Muscle layer of colon (tissue), 2 donors: Measurements from ENCODE around the gene SPDYE6.
"Not testable (repeated sequence)": the region's sequence is repeated elsewhere in the genome, so short reads cannot be mapped to it uniquely, and the experiment has no call there.

ENCODE experiments used
- H3K27ac ChIP-seq: one replicate; pipeline ENCODE4 v1.7.0; 2013; ENCODE audit warnings: low read depth, mild to moderate bottlenecking, low read length, moderate library complexity
- H3K27me3 ChIP-seq, 2 donors: one replicate each; pipeline ENCODE4 v1.7.0; 2013; ENCODE audit warnings: low read length in 2 of 2, mild to moderate bottlenecking in 2 of 2; ENCODE audit not compliant: insufficient read depth in 2 of 2, control insufficient read depth in 1 of 2
- H3K36me3 ChIP-seq: one replicate; pipeline ENCODE4 v1.7.0; 2013; ENCODE audit warnings: mild to moderate bottlenecking, low read length; ENCODE audit not compliant: insufficient read depth
- H3K4me1 ChIP-seq: one replicate; pipeline ENCODE4 v1.7.0; 2013; ENCODE audit warnings: mild to moderate bottlenecking, low read length; ENCODE audit not compliant: insufficient read depth
- H3K4me3 ChIP-seq, 2 donors: one replicate each; pipeline ENCODE4 v1.7.0; 2013; ENCODE audit warnings: low read length in 2 of 2, low read depth in 1 of 2, mild to moderate bottlenecking in 1 of 2, moderate library complexity in 1 of 2
- H3K9ac ChIP-seq: one replicate; pipeline ENCODE4 v1.7.0; 2013; ENCODE audit warnings: low read length
- H3K9me3 ChIP-seq: one replicate; pipeline ENCODE4 v1.7.0; 2013; ENCODE audit warnings: mild to moderate bottlenecking, low read length
- donor health status: abdominal sarcoma.
- donor health status: Adenocarcinoma of cecum.

SPDYE6 gene

DNA sequence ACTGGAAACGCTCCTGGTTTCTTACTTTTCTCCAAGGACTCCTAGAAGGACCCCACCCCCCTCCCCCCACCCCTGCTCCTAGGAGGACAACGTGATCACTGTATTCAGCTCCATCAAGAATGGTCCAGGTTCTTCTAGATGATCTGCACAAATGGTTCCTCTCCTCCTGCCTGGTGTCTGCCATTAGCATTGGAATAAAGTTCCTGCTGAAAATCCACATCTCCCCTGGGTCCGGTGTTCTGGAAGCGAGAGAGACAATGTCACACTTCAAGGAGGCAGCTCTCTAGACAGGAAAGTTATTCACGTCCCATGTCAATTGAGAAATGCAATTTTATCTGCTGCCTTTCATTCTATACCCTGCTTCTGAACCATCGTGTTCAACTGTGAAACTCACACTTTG lies 9.3 kb downstream of the SPDYE6 start:
- not testable (repeated sequence) for H3K36me3 ChIP-seq, H3K4me3 ChIP-seq, H3K9me3 ChIP-seq, H3K27me3 ChIP-seq, H3K9ac ChIP-seq, H3K27ac ChIP-seq, H3K4me1 ChIP-seq

DNA sequence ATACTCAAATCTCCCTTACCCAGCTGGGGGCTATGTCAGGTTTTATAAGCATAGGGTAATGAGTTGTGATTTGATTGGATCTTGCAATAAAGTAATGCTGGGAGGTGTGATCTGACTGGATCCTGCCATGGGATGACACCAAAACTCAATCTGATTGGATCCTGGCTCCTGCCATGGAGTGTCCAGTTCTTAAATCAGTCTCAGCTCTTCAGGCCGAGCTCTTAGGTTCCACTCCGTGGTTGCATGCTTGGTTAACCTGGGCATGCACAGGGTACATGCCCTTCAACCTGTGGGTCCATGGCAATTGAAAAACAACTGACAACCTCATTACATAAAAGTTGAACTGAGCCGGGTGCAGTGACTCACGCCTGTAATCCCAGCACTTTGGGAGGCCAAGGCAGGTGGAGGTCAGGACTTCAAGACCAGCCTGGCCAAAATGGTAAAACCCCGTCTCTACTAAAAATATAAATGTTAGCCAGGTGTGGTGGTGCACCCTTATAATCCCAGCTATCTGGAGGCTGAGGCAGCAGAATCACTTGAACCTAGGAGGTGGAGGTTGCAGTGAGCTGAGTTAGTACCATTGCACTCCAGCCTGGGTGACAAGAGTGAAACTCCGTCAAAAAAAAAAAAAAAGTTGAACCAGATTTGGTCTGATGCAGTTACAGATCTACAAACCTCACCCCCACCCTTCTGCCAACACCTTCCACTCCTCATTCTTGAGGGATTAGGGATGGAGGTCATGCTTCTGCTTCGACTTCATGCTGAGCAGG lies 15.5 kb downstream of the SPDYE6 start:
- not testable (repeated sequence) for H3K9ac ChIP-seq, H3K27me3 ChIP-seq, H3K4me3 ChIP-seq, H3K9me3 ChIP-seq, H3K27ac ChIP-seq, H3K36me3 ChIP-seq, H3K4me1 ChIP-seq

DNA sequence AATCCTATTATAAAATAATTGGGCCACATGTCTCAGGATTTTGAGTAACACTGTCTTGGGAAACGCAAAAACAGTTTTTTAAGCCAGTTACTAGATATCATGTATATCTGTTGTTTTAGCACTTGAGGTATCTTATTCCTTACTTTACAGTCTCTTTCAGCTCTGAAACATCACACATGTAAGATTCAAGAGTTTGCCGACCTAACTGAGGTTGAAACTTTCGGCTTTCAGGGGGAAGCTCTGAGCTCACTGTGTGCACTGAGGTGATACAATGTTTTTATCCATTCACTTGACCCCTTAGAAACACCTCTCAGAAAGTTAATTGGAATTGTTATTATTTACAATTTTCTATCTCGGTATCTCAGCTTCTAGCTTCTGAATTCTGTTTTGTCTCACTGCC lies 18.8 kb downstream of the SPDYE6 start:
- H3K4me1 ChIP-seq, H3K9ac ChIP-seq, H3K36me3 ChIP-seq, H3K27ac ChIP-seq, H3K27me3 ChIP-seq, H3K4me3 ChIP-seq, H3K9me3 ChIP-seq: not testable (repeated sequence)

DNA sequence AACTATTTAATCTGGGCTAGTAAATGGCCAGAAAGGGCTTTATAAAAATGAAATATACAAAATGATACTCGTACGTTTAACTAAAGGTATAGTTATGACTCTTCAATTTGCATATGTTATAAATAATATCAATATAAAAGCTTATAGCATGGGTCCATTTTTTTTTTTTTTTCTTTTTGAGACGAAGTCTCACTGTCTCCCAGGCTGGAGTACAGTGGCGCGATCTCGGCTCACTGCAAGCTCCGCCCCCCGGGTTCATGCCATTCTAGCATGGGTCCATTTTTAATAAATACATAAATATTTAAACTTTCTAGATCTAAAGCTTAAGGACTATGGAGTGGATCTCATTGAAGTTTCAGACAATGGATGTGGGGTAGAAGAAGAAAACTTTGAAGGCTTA lies 19.2 kb downstream of the SPDYE6 start:
- H3K36me3 ChIP-seq, H3K27me3 ChIP-seq, H3K9ac ChIP-seq, H3K9me3 ChIP-seq, H3K4me3 ChIP-seq, H3K4me1 ChIP-seq, H3K27ac ChIP-seq: not testable (repeated sequence)

DNA sequence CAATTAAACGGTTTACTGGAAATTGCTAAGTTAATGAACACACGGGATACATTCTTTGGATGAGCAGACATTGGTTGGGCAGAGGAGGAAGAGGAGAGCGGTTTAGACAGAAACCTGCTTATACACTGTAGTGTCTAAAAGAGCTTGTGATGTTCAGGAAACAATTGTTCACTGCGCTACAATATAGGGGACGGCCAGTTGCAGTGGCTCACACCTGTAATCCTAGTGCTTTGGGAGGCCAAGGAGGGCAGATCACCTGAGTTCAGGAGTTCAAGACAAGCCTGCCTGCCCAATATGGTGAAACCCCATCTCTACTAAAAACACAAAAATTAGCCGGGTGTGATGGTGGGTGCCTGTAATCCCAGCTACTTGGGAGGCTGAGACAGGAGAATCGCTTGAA lies 20.7 kb downstream of the SPDYE6 start:
- not testable (repeated sequence) for H3K9me3 ChIP-seq, H3K27ac ChIP-seq, H3K9ac ChIP-seq, H3K4me3 ChIP-seq, H3K36me3 ChIP-seq, H3K27me3 ChIP-seq, H3K4me1 ChIP-seq

DNA sequence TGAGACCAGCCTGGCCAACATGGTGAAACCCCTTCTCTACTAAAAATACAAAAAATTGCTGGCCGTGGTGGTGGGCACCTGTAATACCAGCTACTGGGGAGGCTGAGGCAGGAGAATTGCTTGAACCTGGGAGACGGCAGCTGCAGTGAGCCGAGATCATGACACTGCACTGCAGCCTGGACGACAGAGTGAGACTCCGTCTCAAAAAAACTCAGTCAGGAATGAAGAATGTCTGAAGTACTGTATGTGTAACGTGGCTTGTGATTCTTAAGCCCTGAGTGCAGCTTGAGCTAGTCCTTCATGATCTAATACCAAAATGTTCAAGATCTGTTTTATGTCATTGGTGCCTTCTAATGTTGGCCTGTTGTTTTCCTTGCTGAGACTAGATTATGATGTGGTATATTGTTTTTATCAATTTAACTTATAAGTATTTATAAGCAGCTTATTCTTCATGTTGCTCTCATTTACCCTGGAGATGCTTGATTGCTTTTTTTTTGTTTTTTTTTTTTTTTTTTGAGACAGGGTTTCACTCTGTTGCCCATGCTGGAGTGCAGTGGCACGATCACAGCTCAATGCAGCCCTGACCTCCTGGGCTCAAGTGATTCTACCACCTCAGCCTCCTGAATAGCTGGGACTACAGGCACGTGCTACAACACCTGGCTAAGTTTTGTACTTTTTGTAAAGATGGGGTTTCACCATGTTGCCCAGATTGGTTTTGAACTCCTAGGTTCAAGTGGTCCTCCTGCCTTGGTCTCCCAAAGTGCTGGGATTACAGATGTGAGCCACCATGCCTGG lies 25.4 kb downstream of the SPDYE6 start:
- H3K9ac ChIP-seq, H3K4me3 ChIP-seq, H3K4me1 ChIP-seq, H3K36me3 ChIP-seq, H3K9me3 ChIP-seq, H3K27me3 ChIP-seq, H3K27ac ChIP-seq: not testable (repeated sequence)

DNA sequence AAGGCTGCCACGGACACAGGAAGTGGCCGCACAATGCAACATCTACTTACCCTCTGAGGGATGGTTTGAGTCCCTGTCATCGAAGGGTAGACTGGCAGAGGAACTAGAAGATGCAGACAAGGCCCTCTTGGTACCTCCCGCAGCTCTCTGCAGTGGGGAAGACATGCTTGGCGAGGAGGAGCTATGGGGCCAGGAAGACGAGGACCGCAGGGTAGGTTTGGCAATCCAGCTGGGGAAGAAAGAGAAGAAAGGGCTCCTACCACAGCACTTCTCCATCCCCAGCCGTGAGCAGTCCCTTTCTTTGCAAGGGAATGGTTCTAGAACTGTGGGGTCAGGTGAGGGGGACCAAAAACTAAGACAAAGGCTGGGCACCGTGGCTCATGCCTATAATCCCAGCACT lies 26.9 kb downstream of the SPDYE6 start:
- not testable (repeated sequence) for H3K27me3 ChIP-seq, H3K27ac ChIP-seq, H3K4me1 ChIP-seq, H3K4me3 ChIP-seq, H3K9me3 ChIP-seq, H3K9ac ChIP-seq, H3K36me3 ChIP-seq

DNA sequence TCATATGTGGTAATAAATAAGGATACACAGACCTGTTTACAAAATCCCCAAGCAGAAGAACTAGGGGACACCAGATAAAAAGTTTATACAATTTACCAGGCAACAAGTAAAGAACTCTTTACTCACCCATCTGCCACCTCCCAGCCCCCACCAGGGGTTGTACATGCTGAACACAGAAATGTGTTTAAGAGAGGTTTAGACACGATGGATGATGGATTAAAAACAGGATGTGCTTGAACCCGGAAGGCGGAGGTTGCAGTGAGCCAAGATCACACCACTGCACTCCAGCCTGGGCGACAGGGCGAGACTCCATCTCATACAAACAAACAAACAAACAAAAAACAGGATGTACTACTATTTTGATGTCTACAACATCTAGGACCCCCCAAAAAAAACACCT lies 27.4 kb downstream of the SPDYE6 start:
- H3K27ac ChIP-seq, H3K4me3 ChIP-seq, H3K9ac ChIP-seq, H3K27me3 ChIP-seq, H3K4me1 ChIP-seq, H3K36me3 ChIP-seq, H3K9me3 ChIP-seq: not testable (repeated sequence)

DNA sequence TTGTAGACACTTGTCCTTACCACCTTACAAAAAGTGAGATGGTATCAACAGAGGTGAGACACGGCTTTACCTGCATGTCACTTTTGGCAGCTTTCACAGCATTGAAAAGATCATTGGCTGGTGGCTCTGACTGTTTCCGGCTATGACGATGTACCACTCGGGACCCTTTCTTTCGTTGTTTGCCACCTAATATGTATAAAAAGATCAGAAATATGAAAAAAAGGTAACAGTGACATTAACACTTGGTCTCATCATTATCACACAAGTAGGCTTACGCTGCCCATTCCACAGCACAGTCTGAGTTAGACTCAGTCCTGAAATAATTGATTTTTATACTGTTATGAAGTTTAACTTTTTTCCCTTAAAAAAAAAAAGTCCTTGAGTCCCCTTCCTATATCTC lies 29.1 kb downstream of the SPDYE6 start:
- H3K9me3 ChIP-seq, H3K27ac ChIP-seq, H3K27me3 ChIP-seq, H3K4me1 ChIP-seq, H3K36me3 ChIP-seq, H3K4me3 ChIP-seq, H3K9ac ChIP-seq: not testable (repeated sequence)

DNA sequence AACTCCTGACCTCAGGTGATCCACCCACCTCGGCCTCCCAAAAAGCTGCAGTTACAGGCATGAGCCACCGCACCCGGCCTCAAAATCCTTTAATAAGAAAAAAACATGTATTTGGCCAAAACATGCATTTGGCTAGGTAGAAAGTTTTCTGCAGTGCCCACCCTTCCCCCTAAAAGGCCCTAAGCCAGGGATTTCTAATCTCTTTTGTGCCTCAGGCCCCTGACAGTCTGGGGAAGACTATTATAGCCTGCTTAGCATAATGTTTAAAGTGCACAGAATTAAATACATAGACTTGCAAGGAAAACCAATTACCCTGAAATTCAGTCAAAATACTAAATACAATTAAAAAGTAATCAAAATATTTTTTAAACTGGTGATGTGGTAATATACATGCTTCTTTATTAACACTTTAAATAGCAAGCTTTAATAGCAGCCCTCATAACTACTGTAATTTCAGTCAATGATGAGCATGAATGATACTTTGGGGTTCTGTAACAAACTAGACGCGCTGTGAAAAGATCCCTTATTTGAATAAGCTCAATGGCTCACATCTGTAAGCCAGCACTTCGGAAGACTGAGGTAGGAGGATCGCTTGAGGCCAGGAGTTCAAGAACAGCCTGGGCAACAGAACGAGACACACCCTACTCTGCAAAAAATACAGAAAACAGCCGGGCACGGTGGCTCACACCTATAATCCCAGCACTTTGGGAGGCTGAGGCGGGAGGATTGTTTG lies 29.9 kb downstream of the SPDYE6 start:
- Histone ChIP-seq H3K27me3 (peaks cover 0 to 11% of the 10 kb centered on the region in 2 donors), H3K4me3 (no peak overlapping the region), H3K27ac (no peak overlapping the region), H3K4me1 (no peaks in the 10 kb centered on the region), H3K9me3 (no peaks in the 10 kb centered on the region), H3K9ac (no peak overlapping the region), H3K36me3 (no peaks in the 10 kb centered on the region)

DNA sequence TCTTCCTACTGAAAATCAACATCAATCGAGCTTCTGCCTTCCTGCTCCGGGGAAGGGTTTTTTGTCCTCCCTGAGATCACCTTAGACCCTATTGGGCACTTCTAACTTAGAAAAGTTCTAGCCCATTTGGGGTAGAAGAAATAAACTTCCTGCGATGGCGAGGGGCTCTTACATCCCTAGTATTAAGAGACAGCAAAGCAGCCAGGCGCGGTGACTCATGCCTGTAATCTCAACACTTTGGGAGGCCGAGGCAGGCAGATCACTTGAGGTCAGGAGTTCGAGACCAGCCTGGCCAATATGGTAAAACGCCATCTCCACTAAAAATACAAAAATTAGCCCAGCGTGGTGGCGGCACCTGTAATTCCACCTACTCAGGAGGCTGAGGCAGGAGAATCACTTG lies 31.1 kb downstream of the SPDYE6 start:
- H3K4me1 ChIP-seq, H3K4me3 ChIP-seq, H3K27ac ChIP-seq, H3K36me3 ChIP-seq, H3K9ac ChIP-seq, H3K9me3 ChIP-seq: not testable (repeated sequence)
- H3K27me3 ChIP-seq, result peaks cover 0 to 16% of the 10 kb centered on the region in 2 donors

DNA sequence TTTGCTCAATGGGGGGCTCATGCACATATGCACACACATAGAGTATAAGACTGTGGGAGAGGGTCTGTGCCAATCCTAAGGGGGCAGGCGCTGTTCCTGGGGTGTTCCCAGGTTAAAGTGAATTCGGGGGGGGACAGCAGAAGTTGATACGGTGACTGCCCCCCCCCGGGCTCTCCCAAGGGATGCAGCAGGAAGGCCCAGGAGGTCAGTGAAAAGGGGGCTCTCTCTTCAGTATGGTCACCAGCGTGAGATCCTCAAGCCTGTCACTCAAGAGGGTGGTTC lies 32.4 kb downstream of the SPDYE6 start:
- no peaks in the 10 kb centered on the region for H3K36me3 ChIP-seq
- H3K9ac ChIP-seq, result no peak overlapping the region
- H3K27me3 ChIP-seq, result peaks cover 0 to 16% of the 10 kb centered on the region in 2 donors
- H3K27ac ChIP-seq, result no peak overlapping the region
- no peak overlapping the region for H3K4me3 ChIP-seq
- no peaks in the 10 kb centered on the region for H3K4me1 ChIP-seq
- H3K9me3 ChIP-seq, result no peaks in the 10 kb centered on the region
